A673 (cell line): ENCODE measurements around the gene TGFBR1. TPM values are rescaled to one million over a fixed set of nuclear protein-coding genes. Genes with fewer than 3 reads are reported as not detected.

ENCODE experiments used
- BruUV-seq: library from RNA; stranded (reverse); fragments of 400-500 nt; replicated peaks from 2 replicates; lab custom pipeline; 2021; lab: Mats Ljungman, UMichigan
- CTCF ChIA-PET: fragments of 300-600 bp; sonication (Branson Sonifier 250); formaldehyde crosslinking; loops from one replicate; lab custom pipeline; 2022; ENCODE audit warnings: antibody characterized with exemption; lab: Charles Lee
- POLR2A ChIA-PET: fragments of 300-600 bp; sonication (Branson Sonifier 250); formaldehyde crosslinking; loops from one replicate; lab custom pipeline; 2022; ENCODE audit warnings: antibody characterized with exemption; ENCODE audit not compliant: low non-redundant PET; lab: Charles Lee
- DNase-seq: peaks from one replicate; pipeline ENCODE4 v3.0.0-alpha.2; 2015; ENCODE audit warnings: low spot score
- H3K27ac ChIP-seq: fragments of 200-600 bp; sonication (generic); 2 replicates; pipeline ENCODE4 v1.5.1; 2016; ENCODE audit warnings: mixed run types, low read depth, mild to moderate bottlenecking, mixed read lengths, antibody characterized with exemption, low read length; ENCODE audit not compliant: poor library complexity, severe bottlenecking
- H3K27me3 ChIP-seq: fragments of 200-600 bp; sonication (generic); replicated peaks from 2 replicates; pipeline ENCODE4 v1.6.1; 2017; ENCODE audit warnings: mixed run types, low read depth, mild to moderate bottlenecking, mixed read lengths, antibody characterized with exemption, low read length; ENCODE audit not compliant: insufficient read depth, poor library complexity
- H3K36me3 ChIP-seq: fragments of 200-600 bp; sonication (generic); 2 replicates; pipeline ENCODE4 v1.6.1; 2016; ENCODE audit warnings: mixed run types, mild to moderate bottlenecking, mixed read lengths, antibody characterized with exemption, low read length; ENCODE audit not compliant: insufficient read depth, poor library complexity, severe bottlenecking
- H3K4me1 ChIP-seq: fragments of 200-600 bp; sonication (generic); 2 replicates; pipeline ENCODE4 v1.6.1; 2017; ENCODE audit warnings: mixed run types, mild to moderate bottlenecking, mixed read lengths, antibody characterized with exemption, low read length; ENCODE audit not compliant: insufficient read depth, poor library complexity, severe bottlenecking
- H3K4me3 ChIP-seq: fragments of 200-600 bp; sonication (generic); 2 replicates; pipeline ENCODE4 v1.5.1; 2016; ENCODE audit warnings: low read depth, mixed run types, mild to moderate bottlenecking, mixed read lengths, low read length; ENCODE audit not compliant: poor library complexity, severe bottlenecking
- H3K9me3 ChIP-seq: fragments of 200-600 bp; sonication (generic); 2 replicates; pipeline ENCODE4 v1.6.1; 2016; ENCODE audit warnings: mixed run types, low read depth, mild to moderate bottlenecking, mixed read lengths, antibody characterized with exemption, low read length; ENCODE audit not compliant: poor library complexity, severe bottlenecking
- CTCF ChIP-seq: fragments of 300-800, 200-600 bp; sonication (generic); conservative IDR thresholded peaks from 2 replicates; pipeline ENCODE4 v1.5.1; 2017; ENCODE audit warnings: low read depth, mild to moderate bottlenecking, antibody characterized with exemption, low read length, moderate library complexity, mixed read lengths
- EZH2 ChIP-seq: fragments of 200-600 bp; sonication (generic); IDR thresholded peaks from 2 replicates; pipeline ENCODE4 v1.6.1; 2017; ENCODE audit warnings: borderline replicate concordance, low read depth, mild to moderate bottlenecking, mixed read lengths, antibody characterized with exemption, low read length; ENCODE audit not compliant: poor library complexity, severe bottlenecking
- intact Hi-C: fragments of 100-400 bp; cut with micrococcal nuclease; formaldehyde crosslinking; loops from one replicate; pipeline ENCODE4 v1.10.0; 2022; ENCODE audit not compliant: unreplicated experiment
- total RNA-seq: library from RNA; stranded (reverse); gene quantifications from 2 replicates; pipeline ENCODE4 v1.2.3, GENCODE V29; 2021

Gene TGFBR1
- total RNA-seq, 1 experiment from 2014 or later, result 3.5 TPM

- intact Hi-C loops, result no loop called here
- H3K4me3 ChIP-seq, result no peak overlapping the region
- H3K27me3 ChIP-seq, result no peaks in the 10 kb centered on the region
- no peak overlapping the region for H3K27ac ChIP-seq
- ChIA-PET POLR2A (no interaction called here), CTCF (no interaction called here)
- H3K9me3 ChIP-seq, result no peaks in the 10 kb centered on the region
- TF ChIP-seq EZH2, result no peak
- TF ChIP-seq CTCF, result no peak
- no peaks in the 10 kb centered on the region for H3K36me3 ChIP-seq
- no peaks in the 10 kb centered on the region for H3K4me1 ChIP-seq
- DNase-seq, result no peak
- BruUV-seq, result no TSS peak
Measured at GRCh38 chr9:99173570-99174504, 68.9 kb downstream of the TGFBR1 start.

GRCh38 chr9:99176527-99177013 lies 71.7 kb downstream of the TGFBR1 start:
- CTCF ChIA-PET, result no interaction called here
- H3K27me3 ChIP-seq, result no peaks in the 10 kb centered on the region
- H3K4me3 ChIP-seq, result no peak overlapping the region
- no peak overlapping the region for H3K27ac ChIP-seq
- no TSS peak for BruUV-seq
- POLR2A ChIA-PET, result no interaction called here
- H3K4me1 ChIP-seq, result no peaks in the 10 kb centered on the region
- TF ChIP-seq EZH2 (no peak), CTCF (no peak)
- no peak for DNase-seq
- no peaks in the 10 kb centered on the region for H3K36me3 ChIP-seq
- no peaks in the 10 kb centered on the region for H3K9me3 ChIP-seq
- intact Hi-C loops, result no loop called here

GRCh38 chr9:99177576-99178366 lies 72.9 kb downstream of the TGFBR1 start:
- H3K27me3 ChIP-seq, result no peaks in the 10 kb centered on the region
- no TSS peak for BruUV-seq
- no peak overlapping the region for H3K4me3 ChIP-seq
- TF ChIP-seq EZH2 (no peak), CTCF (no peak)
- ChIA-PET CTCF (no interaction called here), POLR2A (no interaction called here)
- no peaks in the 10 kb centered on the region for H3K36me3 ChIP-seq
- H3K4me1 ChIP-seq, result no peaks in the 10 kb centered on the region
- intact Hi-C loops, result no loop called here
- no peak for DNase-seq
- H3K9me3 ChIP-seq, result no peaks in the 10 kb centered on the region
- H3K27ac ChIP-seq, result no peak overlapping the region
